HG03066 (cell line): ENCODE data around the gene KHDRBS2.

Experiments
- ATAC-seq: cut with Tn5 transposase; IDR thresholded peaks from one replicate; pipeline ENCODE4 v1.9.1; 2021; ENCODE audit warnings: low read depth; ENCODE audit not compliant: unreplicated experiment

Gene KHDRBS2

DNA sequence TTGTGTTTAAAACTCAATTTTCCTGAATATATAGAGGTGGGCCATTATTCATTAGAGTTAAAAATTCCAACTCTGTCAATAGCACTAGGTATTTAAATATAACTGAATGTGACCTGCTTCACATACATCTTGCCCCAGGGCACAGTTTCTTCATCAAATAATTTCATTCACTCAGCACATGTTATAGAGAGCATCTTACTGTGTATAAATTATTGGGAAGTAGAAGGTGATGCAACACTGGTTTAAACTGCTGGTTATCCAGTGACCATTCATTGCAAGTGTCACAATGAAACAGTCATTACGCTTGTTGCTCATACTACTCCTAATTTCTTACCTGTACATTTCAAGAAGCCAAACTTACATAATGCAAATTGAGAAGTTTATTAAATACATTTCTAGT is 93.4 kb downstream of the KHDRBS2 start:
- no peak for ATAC-seq

DNA sequence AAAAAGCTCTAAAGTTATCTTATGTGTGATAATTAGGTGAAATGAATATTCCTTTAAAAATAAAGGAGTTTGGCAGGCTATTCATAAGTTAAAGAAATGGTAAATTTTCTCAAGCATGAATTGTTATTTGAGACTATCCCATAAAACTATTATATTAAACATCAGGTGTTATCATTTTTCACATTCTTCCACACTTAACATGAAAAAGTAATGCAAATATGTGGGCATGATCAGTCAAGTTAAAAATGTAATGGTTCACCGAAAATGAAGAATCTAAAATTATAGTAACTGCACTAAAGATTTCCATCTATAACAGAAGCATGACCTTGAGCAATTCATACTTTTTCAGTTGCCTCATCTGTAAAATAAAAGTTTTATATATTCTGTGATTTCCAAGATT is 110.8 kb downstream of the KHDRBS2 start:
- ATAC-seq: no peak

DNA sequence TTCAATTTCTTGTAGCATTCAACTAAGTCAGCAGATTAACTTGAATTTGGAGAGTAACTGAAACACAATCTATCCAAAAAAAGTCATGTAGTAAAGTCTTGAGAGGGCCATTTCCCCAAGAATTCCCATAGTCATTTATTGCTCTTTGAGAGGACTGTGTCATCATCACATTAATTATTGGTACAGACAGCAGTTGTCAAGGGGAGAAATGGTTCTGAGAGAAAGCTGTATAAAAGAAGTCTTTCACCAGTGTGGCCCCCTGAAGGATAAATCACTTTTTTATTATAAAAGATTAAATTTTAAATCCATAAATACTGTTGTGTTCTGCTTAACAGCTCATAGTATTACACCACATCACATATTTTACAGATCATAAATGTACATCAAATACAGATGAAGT is 111.5 kb downstream of the KHDRBS2 start:
- ATAC-seq: no peak

DNA sequence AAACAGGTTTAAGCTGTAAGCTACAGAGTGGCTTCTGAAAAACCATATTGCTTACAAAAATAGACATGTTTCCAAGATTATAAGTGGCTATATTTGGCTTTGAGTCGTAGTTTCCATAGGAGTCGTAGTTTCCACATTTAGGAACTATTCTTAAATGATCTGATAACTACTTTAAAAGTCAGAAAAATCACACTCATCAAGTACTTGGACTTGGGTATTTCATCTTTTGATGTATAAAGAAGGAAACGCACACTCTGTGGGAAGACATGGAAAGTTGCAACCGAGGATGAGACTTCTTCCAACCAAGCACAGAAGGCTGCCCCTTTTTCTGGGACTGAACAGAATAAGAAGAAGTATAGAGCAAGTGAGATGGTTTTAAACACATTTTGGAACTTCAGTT is 118.3 kb downstream of the KHDRBS2 start:
- ATAC-seq: no peak

DNA sequence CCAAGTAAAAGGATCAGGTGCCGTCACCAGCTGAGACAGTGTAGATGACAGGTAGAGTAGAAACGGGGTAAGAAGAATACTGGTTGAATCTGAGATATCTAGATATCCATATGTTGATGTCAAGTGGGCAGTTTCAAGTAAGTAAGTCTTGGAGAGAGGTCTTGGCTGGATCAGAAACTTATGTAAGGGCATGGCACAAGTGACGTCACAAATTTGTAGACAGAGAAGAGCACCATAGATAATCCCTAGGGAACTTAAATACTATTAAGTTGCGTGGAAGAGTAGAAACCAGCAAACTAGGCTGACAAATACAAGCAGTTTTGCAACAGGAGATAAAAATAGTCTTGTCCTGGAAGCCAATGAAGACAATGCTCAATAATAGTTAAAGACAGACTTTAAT is 123.2 kb downstream of the KHDRBS2 start:
- ATAC-seq: no peak

DNA sequence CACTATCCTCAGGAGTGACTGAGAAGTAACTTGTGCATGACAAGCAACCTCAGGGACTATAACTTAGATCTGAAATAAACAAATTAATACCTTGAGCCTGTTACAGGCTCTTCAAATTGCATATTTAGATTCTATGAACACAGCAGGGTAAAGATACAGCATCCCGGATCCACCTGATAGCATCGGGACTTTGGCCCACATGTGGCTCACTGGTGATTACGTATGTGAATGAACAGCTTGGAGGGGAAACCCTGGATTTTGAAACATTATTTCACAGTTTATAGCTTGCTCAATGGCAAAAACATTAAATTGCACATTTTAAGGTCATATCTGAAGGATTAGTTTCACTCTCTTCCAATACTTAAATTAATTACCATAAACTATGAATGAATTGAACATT is 133.2 kb downstream of the KHDRBS2 start:
- ATAC-seq: no peak

DNA sequence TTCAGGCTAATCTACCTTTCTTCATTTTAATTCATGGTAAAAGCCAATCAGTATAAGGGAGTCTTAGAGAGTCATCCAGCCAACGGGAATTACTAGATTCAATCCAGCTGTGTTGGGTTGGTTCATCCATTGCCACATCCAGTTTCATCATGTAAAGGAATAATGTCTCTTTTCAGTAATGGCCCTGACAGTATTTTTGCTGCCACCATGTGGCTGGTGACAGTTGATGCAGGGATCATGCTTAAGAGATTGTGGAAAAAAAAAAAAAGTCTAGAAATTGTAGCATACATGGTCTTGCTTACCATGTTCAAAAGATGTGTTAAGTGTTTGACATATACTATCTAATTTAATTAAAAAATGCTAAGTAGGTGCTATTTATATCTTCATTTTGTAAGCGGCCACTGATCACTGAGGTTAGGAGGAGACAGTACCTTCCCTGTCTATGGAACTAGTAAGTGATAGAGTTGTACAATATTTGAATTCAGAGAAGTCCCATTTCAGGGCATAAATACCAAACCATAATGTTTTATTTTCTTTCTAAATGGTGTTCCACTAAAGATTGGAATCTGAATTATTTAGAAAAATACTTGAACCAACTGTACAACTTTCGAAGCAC is 135.9 kb downstream of the KHDRBS2 start:
- peak; percentile 81 for ATAC-seq

DNA sequence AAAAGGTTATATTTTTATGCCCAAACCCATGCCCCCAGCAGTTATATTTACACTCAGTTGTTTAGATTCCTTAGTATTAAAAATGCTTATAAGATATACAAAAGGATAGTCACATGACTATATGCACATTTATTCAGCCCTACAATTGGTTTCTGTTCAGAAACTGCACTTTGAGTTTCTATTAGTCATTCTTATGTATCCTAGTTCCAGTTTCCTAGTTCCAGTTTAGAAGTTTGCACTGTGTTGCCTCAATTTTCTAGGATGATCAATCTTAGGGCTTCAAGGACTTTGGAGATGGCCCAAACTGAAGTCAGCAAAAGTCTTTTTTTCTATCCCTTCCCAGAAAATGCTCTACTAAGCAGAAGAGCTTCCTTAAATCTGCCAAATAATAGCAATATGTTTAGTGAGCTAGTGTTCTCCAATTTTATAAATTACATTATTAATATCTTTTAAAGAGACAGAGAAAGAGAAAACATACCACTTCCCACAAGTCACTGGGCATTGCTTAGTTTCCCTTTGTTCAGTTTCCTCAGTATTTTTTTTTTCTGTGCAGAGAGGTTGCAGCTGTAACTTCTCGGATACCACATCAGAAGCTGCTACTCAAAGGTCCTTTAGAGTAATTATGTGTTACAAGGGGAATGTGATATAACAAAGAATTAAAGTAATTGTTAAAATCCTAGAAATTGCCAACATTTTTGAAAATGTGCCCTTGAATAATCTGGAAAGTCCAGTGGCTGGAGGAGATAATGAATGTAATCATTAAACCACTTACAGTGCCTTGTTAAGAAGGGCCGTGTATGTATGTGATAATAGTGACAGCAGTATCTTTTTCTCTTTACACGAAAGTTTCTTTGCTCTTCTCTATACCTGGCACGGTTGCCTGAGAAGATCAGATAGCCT is 138.8 kb downstream of the KHDRBS2 start:
- no peak for ATAC-seq

DNA sequence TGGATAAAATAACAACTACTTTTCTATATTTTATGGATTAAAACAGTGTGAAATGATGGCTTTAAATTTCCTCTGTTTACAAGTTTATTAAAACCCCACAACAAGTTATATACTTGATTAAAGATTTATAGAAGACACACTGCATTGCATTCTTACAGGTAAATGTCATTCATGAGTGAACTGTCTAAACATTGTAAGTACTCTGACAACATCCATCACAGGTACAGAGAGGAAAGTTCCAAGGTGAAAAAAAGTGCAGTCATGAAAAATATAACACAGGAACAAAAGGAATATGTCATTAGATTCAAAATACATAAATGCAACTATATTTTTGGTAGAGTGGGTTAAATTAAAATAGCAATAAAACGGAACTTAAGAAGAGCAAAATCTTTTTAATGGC is 156.9 kb downstream of the KHDRBS2 start:
- no peak for ATAC-seq

DNA sequence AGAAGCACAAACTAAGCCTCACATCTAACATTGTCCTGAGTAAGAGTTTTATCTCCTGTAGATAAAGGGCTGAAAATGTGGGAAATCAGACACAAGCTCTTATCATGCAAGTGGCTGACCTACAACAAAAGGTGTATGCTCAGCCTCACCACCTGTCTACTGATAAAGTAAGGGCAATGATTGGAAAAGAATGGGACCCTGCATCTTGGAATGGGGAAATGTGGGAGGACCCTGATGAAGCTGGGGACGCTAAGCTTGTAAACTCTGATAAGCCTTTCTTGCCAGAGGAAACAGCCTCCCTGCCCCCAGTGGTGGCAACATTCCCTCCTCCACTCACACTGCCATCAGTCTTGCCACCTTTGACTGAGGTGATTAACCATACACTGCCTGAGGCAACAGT is 166.6 kb downstream of the KHDRBS2 start:
- ATAC-seq: no peak

DNA sequence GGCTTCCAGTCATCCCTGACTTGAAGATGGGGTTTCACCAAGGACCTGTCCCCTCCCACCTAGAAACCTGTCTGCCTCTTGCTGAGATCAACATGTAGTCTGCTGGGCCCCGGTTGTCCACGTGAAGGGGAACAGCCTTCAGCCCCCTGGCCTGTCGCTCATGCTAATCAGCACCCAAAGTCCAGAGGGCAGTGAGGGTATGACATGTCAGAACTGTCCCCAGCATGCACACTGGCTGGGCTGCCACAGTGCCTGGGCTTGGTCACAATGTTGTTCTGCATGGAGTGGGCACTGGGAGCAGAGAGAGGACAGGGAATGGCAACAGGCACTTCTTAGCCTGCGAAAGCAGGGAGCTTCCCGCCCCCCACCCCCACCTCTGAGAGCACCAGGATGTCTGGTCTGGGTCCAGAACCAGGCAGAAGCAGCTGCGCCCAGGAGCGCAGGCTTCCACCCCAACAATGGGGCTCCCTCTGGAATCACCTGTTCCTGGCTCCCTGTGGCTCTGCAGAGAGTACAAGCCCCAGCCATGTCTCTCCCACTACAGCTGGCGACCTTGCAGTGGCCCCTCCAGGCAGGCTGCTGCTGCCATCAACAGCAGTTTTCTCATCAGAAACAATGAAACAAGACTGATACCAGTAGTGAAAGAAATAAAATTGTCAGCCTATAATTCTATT is 182.7 kb downstream of the KHDRBS2 start:
- ATAC-seq: no peak

DNA sequence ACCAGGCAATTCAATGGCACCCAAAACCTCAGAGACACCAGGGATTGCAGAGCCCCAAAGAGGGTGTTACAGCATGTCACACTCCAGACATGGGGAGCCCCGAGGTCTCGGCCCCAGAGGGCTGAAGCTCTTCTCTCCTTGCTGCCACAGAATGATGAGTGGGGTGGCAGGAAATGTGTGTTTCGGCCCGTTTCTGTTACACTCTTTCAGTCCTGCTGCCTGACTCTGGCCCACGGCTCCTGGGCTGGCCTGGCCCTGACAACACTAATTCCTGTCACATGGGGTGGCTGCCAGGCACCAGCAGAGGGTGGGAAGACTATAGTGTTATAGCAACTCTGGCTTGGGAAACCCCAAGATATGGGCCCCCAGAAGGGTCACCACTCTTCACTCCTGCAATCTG is 183.6 kb downstream of the KHDRBS2 start:
- ATAC-seq: no peak

DNA sequence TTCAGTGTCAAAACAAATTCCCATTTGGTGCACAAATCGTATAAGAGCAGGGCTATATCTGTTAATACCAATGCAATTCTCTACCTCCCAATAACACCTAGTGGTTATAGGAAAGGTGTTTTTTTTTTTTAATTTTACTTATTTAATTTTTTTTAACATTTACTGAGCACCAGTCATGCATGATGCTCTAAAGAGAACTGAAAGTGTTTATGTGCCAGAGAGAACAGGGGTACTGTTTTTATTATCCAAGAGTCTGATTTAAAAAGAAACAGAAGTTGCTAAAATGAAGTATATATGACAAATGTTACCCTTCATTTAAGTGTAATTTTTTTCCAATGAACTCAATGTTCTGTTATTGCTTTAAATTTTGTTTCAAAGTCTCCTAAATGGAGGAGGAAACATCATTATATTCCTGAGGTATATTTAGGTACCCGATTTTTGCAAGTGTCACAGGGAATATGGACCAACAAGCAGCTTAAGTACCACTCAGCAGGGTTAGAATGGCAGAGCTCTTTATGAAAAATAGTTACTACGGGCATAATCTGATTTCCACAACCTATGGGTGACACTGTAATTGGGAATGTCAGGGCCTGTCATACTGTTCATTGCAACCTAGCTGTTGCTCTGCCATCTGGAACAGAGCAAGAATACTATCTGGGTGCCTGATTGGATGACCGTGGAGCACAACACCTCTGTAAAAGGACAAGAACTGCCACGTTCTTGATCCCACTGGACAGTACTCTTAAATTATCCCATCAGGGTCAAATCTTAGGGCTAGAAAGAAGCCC is 195.4 kb downstream of the KHDRBS2 start:
- no peak for ATAC-seq

DNA sequence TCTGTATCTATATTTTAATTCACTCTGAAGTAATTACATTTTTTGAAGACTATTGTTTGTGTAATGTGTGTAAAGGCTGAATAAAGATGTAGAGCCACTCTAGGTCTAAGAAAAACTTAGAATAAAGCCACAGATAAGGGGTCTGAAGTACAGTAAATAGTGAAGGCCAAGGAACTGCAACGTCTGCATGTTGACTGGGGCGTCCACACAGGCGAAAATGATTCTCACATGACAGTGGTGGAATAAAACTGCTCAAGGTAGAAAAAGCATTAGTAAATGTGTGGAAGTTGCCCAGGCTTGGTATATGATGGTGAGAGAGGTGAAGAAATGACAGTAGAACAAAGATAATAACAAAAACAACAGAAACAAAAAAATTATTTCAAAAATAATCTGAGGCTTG is 196.2 kb downstream of the KHDRBS2 start:
- no peak for ATAC-seq

DNA sequence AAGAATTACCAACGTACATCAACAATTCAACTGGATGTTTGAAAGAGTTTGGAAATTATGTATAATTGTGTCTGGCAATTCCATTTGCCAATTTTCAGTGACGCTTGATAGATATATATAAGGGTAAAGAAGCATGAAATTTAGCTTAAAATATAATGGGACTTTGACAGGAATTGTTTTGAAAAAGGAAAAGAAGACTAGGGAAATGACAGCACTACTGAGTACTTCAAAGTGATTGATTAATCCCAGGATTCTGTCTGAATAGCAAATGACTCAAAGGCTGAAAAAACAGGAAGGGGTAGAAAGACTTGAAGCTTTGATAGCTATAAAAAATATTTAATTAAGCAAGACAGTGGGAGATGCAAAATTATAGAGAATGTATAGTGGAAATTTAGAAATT is 200.0 kb downstream of the KHDRBS2 start:
- ATAC-seq: no peak

DNA sequence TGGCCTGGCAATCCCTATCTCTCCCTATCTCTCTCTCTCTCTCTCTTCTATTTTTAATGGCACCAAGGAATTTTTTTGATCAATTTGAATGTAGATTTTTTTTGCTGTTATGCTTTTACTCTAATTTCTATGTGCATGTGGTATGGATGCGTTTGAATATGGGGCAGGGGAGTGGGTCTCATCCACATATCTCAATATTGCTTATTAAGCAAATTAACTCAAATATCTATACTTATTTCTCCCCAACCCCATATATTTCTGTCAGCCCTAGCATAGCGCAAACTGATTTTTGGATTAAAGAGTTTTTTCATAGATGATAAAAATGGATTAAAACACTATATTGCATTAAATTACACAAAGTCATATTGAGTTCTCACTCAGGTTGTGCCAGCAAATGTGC is 210.2 kb downstream of the KHDRBS2 start:
- ATAC-seq: no peak

DNA sequence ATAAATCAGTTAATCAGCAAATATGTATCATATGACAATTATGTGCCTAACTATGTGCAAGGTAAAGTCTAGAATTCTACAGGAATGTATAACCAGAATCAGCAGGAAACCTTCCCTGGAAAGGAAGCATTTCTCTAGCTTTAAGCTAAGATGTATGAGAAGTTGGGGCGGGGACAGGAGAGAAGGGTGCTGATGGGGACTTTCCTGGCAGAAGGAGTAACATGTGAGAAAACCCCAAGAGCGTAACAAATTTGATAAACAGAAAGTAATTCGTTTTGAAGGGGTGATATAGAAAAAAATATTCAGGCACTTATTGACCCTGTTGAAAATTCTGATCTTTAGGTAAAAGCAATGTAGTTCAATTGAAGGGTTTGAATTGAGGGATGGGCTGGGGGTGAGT is 226.1 kb downstream of the KHDRBS2 start:
- no peak for ATAC-seq

DNA sequence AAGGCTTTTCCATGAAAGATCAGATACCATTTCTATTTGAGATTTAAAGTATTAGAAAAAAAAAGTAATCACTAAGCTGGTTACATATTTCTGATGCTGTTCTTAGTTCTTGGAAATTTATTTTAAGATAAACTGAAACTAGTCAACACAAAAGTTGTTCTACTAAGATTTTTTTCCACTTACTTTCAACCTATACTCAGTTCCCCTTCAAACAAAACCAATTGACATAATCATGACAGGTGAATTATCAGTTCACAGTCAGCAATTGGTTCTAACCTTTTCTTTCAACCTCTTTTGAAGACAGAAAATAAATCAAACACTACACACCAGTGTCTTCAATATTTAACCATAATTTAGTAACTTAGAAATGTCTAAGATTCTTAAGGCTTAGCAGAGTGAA is 228.7 kb downstream of the KHDRBS2 start:
- no peak for ATAC-seq

DNA sequence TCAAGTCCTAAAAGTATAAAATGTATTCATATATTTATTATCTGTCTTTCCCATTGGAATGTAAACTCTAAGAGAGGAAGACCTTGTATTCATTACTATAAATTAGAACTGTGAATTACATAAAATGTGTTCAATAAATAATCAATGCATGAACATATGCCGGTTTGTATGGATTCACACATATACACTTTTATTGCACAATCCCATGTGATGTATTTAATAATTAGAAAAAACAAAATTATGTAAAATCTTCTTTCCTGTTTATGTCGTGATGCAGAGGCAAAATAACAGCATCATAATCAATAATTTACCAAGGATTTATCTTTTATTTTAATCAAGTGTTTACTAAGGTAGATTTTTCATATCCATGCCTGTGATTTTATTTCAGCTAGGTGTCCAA is 240.5 kb downstream of the KHDRBS2 start:
- no peak for ATAC-seq

DNA sequence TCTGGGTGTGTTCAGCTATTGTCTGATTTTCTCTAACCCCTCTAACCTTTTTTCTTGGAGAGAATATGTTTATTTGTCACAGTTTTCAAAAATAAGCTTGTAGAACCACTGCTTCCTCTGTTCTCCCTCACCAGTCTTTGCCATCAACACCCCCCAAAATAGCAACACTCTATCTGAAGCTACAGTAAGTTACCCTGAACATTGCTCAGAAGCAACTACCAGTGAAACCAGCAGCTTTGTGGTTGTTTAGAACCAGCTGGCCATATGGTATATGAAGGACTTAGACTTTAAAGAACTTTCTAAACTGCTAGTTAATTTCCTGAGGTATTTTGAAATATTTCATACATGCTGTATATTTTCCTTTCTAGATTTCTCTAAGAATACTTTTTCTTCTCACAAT is 242.9 kb downstream of the KHDRBS2 start:
- no peak for ATAC-seq

DNA sequence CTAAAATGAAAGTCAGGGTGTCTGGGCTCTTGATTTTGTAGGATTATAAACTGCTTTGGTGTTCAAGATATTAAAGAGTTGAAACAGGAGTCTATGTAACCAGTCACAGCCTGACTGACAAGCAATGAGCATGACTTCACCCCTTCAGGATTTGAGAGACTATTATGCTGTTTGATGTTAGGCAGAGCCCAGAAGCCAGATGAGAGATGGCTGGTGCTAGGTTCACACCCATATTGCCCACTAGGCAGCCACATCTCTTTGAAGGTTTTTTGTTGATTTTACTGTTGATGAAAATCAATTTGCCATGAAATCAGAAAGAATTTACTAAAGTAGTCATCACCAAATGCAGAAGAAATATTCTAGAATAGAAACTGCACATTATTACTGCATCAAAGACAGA is 243.6 kb downstream of the KHDRBS2 start:
- no peak for ATAC-seq
